GM21390 (cell line): ENCODE measurements around the gene MEG3.

Experiments
- ATAC-seq: cut with Tn5 transposase; IDR thresholded peaks from one replicate; pipeline ENCODE4 v1.9.1; 2021; ENCODE audit not compliant: unreplicated experiment

MEG3 gene

DNA sequence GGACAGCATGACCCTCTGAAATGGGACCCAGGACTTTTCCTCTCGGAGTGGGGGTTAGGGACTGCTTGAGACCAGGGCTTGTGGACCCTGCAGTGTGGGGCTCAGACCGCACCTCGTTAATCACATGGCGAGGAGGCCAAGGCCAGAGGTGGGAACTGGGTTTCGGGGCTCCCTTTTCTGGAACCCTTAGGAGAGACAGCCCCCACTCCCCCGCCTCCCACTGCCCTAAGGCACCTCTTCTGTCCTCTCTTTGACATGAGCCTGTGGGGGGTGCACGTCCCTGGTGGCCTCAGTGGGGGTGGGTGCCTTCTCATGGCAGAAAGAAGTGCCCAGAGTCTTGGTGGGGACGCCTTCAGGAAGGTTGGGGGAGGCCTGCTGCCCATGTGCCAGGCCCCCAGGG is 53.3 kb downstream of the MEG3 start:
- ATAC-seq = no peak

GRCh38 chr14:100879782-100880181 is 53.9 kb downstream of the MEG3 start:
- ATAC-seq = no peak

- no peak for ATAC-seq
These were observed 54.6 kb downstream of the MEG3 start for GRCh38 chr14:100880271-100881101.

- no peak for ATAC-seq
These were observed 55.5 kb downstream of the MEG3 start for GRCh38 chr14:100881211-100882025.

DNA sequence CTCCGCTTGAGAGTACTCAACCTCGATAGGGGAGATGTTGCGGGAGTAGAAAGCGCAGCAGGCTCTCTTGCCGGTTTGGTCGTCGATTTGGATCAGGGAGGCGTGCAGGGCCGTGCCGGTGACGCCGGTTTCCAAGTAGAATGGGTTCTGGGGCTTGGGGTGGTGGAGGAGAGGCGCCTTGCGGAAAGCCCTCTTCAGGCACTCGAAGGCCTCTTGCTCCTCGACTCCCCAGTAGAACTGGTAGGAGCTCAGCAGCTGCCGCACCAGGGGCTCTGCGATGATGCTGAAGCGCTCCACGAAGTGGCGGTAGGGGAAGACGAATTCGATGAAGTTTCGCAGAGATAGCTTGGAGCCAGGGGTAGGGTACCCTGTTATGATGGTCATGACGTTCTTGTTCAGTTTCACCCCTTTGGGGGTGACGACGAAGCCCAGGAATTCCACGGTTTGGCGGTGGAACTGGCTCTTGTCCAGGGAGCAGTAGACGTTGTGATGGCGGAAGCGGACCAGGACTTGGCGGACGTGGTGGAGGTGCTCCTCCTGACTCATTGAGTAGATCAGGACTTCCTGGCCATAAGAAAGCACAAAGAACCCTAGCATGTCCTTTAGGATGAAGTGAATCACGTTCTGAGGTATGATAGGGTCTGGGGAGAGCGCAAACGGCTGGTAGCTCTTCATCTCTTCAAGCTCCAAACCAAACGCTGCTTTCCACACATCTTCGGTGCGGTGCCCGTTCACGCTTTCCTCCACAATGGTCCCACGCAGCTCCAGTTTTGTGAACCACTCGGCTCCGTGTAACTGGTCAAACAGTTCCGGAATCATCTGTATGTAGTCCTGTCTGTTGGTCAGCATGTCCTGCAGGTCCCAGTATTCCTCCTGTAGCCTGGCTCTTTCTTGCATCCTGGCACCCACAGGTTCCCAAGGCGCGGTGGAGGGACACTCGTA is 56.4 kb downstream of the MEG3 start:
- no peak for ATAC-seq

DNA sequence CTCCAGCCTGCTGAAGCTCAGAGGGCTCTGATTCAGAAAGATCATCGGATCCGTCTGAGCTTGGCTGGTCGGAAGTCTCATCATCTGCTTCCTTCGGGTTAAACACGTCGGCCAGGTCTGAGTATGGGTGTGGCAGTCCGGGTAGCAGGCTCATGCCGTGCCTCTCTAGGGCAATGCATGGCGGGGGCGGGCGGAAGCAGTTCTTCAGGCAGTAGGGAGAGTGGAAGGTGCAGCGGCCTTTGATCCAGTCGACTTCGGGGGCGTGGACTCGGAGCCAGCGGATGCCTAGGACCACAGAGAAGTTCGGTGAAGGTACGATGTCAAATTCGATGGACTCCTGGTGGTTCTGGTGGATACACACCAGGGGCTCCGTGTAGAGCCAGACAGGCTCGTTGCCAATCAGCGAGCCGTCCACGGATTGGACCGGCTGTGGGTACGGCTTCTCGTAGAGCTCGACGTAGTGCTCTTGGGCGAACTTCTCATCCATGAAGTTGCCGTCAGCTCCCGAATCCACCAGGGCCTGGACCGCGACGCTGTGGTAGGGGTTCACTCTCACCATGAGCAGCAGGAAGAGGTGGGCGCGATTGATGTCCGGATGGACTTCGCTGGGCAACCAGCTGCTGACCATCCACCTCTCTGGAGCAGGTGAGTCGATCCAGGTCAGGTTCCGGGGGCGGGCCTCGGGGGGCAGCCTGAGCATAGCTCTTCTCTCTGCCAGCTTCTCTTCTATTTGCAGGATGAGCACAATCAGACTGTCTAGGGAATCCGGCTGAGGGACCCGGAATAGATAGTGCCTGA is 57.3 kb downstream of the MEG3 start:
- ATAC-seq = no peak

GRCh38 chr14:100883789-100884101 is 57.8 kb downstream of the MEG3 start:
- no peak for ATAC-seq

- ATAC-seq = no peak
These were observed 58.5 kb downstream of the MEG3 start for GRCh38 chr14:100884456-100884855.

GRCh38 chr14:100885196-100885595 is 59.3 kb downstream of the MEG3 start:
- ATAC-seq = no peak

DNA sequence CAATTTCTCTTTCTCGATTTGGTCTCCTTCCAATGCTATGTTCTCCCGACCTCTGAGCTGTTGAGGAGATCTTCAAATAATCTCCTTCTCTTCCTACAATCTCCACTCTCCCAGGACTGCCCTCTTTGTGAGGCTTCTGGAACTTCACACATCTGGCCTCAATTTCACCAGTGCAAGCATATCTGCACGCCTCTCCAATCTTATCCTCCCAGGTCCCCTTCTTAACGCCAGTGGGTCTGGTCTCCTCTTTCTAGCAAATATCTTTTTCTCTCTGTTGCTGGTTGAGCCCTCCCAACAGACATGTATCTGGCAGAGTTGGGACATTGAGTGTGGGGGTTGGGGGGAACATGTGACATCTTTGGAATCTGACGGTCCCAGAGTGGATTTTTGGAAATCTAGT is 59.7 kb downstream of the MEG3 start:
- ATAC-seq = no peak

GRCh38 chr14:100887728-100888335 is 61.9 kb downstream of the MEG3 start:
- ATAC-seq = no peak

DNA sequence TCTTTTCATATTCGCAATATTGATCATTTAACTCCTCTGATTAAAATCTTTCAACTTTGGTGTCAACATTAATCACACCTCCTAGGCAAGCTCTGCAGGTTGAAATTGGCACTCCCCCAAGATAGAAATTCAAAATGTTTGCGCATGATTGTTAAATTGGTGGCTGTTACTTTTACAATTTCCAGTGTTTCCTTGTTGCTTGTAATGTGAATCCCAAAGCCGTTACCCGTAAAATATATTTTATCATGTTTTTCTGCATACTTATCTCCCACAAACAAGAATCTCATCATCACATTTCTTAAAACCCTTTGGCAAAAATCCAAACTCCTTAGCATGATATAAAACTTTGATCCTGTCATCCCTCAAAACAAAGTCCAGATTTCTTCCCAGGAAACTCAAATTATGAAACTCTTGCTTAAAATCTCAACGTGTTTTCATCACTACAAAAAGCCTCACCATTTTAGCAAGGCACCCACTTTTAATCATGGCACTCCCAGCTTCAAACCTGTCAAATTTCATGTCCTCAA is 62.9 kb downstream of the MEG3 start:
- ATAC-seq = no peak

DNA sequence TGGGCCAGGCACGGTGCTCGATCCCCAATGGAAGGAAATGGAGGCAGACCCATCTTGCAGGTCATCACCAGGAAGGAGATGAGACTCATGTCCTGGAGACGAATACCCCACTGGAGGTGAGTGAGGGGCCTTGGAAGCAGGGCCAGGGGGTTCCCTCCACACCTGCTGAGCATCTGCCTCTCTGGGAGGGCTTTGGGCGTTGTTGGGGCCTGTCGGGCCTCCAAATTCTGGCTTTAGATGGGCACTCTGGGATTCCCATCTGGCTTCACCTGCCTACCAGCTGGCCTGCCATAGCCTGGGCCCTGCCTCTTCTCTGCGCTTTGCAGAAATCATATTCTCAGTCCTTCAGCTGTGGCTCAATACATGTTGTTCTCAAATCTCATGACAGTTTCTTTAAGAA is 63.7 kb downstream of the MEG3 start:
- ATAC-seq = no peak

DNA sequence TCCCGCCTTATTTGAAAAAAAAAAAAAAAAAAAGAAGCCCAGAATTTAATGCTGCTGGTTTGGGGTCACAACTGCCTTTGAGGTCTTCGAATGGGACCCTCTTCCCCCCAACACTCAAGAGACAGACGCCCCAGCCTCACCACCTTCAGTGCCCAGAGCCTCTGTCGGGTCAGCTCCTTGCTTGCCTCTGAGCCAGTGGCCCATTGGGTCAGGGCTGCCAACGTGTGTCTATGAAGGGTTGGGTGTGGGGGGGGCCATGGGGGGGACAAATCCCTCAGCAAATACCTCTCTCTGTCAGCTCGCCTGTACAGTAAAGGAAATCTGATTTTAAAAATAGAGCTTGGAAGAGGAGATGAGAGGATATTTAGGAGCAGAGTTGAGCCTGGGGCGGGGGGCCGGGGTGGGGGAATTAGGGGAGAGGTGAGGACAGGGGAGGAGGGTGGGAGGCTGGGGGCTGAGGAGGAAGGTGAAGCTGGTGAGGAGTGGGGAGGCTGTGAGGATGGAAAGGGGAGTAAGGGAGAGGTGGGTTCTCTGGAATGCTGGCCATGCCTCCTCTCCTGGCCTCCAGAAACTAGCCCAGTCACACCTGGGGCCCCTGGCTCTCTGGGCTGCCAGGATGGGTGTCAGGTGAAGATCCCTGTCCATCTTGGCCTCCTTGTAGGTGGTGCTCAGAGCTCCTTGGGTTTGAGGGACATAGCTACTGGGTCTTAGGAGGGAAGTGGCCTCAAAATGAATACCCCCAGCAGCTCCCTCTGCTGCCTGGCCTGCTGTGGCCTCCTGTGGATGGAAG is 64.3 kb downstream of the MEG3 start:
- ATAC-seq = no peak

DNA sequence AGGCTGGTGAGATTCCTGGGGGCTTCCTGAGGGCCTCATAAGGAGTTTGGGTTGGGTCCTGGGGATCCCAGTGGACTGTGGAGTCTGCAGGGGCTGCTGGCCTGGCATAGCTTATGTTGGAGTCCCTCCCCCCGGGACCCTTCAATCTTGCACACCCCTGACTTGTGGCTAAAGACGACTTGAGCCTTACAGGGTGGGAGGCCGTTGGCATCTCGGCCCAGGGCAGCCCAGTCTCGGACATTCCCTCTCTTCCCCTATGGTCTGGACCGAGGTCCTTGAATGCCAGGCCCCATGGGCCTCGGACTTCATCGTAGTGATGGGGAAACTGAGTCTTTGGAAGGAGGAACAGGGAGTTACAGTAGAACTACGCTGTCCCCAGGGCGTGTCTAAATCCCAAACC is 65.1 kb downstream of the MEG3 start:
- no peak for ATAC-seq

GRCh38 chr14:100891501-100892445 is 65.9 kb downstream of the MEG3 start:
- ATAC-seq = no peak

GRCh38 chr14:100892496-100893227 is 66.7 kb downstream of the MEG3 start:
- no peak for ATAC-seq
